ENCODE results near the gene RGL4. TPM values are rescaled to one million over a fixed set of nuclear protein-coding genes. Genes with fewer than 3 reads are reported as not detected.

The RGL4 gene
- total RNA-seq, 1 donor from 2014 or later, result not detected

- H3K4me2 ChIP-seq (ENCODE audit: low read length), result no peak overlapping the region
- no peaks in the 10 kb centered on the region for H3K27me3 Mint-ChIP-seq (ENCODE audit: low read depth, unreplicated experiment)
These were observed 6.2 kb upstream of the RGL4 start for GRCh38 chr22:23684561-23685031.

GRCh38 chr22:23685205-23685784 lies 5.5 kb upstream of the RGL4 start:
- H3K4me1 ChIP-seq (ENCODE audit: insufficient read depth, low read length), result peaks cover 5% of the 10 kb centered on the region
- peaks cover 4% of the 10 kb centered on the region for H4K20me1 ChIP-seq (ENCODE audit: insufficient read depth, low read length)
- H3K9me3 ChIP-seq (ENCODE audit: insufficient read depth, low read depth, low read length), result no peaks in the 10 kb centered on the region
- TF ChIP-seq CTCF (IDR thresholded peaks at IDR 0.05; ENCODE audit: insufficient read depth, low read depth, low read length) (no peak), EZH2 (IDR thresholded peaks at IDR 0.05; ENCODE audit: insufficient read depth, low read length) (no peak)
- DNase-seq (ENCODE audit: low read depth) (peak; percentile 9), FAIRE-seq (no peak)
- H3K9me3 Mint-ChIP-seq (ENCODE audit: unreplicated experiment), result peaks cover 3% of the 10 kb centered on the region
- no peaks in the 10 kb centered on the region for H3K27me3 ChIP-seq (ENCODE audit: insufficient read depth, low read length)
- no peak overlapping the region for H3K27ac Mint-ChIP-seq (ENCODE audit: unreplicated experiment)
- no peaks in the 10 kb centered on the region for H3K4me1 Mint-ChIP-seq (ENCODE audit: low read depth, unreplicated experiment)
- H3K27me3 Mint-ChIP-seq (ENCODE audit: low read depth, unreplicated experiment), result no peaks in the 10 kb centered on the region
- H3K4me3 Mint-ChIP-seq (ENCODE audit: unreplicated experiment), result no peak overlapping the region
- no peak overlapping the region for H2AFZ ChIP-seq (ENCODE audit: low read depth, low read length)
- no peak overlapping the region for H3K4me2 ChIP-seq (ENCODE audit: low read length)
- H3K9ac ChIP-seq (ENCODE audit: low read length), result no peak overlapping the region
- H3K36me3 ChIP-seq (ENCODE audit: insufficient read depth, low read length), result no peaks in the 10 kb centered on the region
- no peaks in the 10 kb centered on the region for H3K79me2 ChIP-seq (ENCODE audit: insufficient read depth, low read length)
- no peak overlapping the region for H3K4me3 ChIP-seq (ENCODE audit: insufficient read depth, low read depth, low read length)
- no peak overlapping the region for H3K27ac ChIP-seq (ENCODE audit: low read depth, low read length)
- peaks cover 2% of the 10 kb centered on the region for H3K36me3 Mint-ChIP-seq (ENCODE audit: low read depth, unreplicated experiment)

More at GRCh38 chr22:23684561-23685031, 6.2 kb upstream of the RGL4 start:
- no peak overlapping the region for H3K27ac Mint-ChIP-seq (ENCODE audit: unreplicated experiment)
- H3K36me3 Mint-ChIP-seq (ENCODE audit: low read depth, unreplicated experiment), result peaks cover under 1% of the 10 kb centered on the region
- H3K4me1 Mint-ChIP-seq (ENCODE audit: low read depth, unreplicated experiment), result no peaks in the 10 kb centered on the region
- DNase-seq (ENCODE audit: low read depth) (no peak), FAIRE-seq (no peak)
- H4K20me1 ChIP-seq (ENCODE audit: insufficient read depth, low read length), result peaks cover 8% of the 10 kb centered on the region
- no peaks in the 10 kb centered on the region for H3K79me2 ChIP-seq (ENCODE audit: insufficient read depth, low read length)
- no peaks in the 10 kb centered on the region for H3K36me3 ChIP-seq (ENCODE audit: insufficient read depth, low read length)
- no peak overlapping the region for H3K9ac ChIP-seq (ENCODE audit: low read length)
- H3K9me3 ChIP-seq (ENCODE audit: insufficient read depth, low read depth, low read length), result no peaks in the 10 kb centered on the region
- H3K4me1 ChIP-seq (ENCODE audit: insufficient read depth, low read length), result peaks cover 5% of the 10 kb centered on the region
- no peak for TF ChIP-seq CTCF (IDR thresholded peaks at IDR 0.05; ENCODE audit: insufficient read depth, low read depth, low read length)
- no peak for TF ChIP-seq EZH2 (IDR thresholded peaks at IDR 0.05; ENCODE audit: insufficient read depth, low read length)
- H3K27me3 ChIP-seq (ENCODE audit: insufficient read depth, low read length), result no peaks in the 10 kb centered on the region
- H3K27ac ChIP-seq (ENCODE audit: low read depth, low read length), result no peak overlapping the region
- H3K4me3 ChIP-seq (ENCODE audit: insufficient read depth, low read depth, low read length), result no peak overlapping the region
- H3K4me3 Mint-ChIP-seq (ENCODE audit: unreplicated experiment), result no peak overlapping the region
- H3K9me3 Mint-ChIP-seq (ENCODE audit: unreplicated experiment), result peaks cover 3% of the 10 kb centered on the region
- no peak overlapping the region for H2AFZ ChIP-seq (ENCODE audit: low read depth, low read length)

GRCh38 chr22:23686416-23687024 lies 4.3 kb upstream of the RGL4 start:
- Mint-ChIP-seq H3K27ac (ENCODE audit: unreplicated experiment) (no peak overlapping the region), H3K27me3 (ENCODE audit: low read depth, unreplicated experiment) (no peaks in the 10 kb centered on the region), H3K9me3 (ENCODE audit: unreplicated experiment) (peaks cover 3% of the 10 kb centered on the region), H3K36me3 (ENCODE audit: low read depth, unreplicated experiment) (peaks cover 8% of the 10 kb centered on the region), H3K4me1 (ENCODE audit: low read depth, unreplicated experiment) (no peaks in the 10 kb centered on the region), H3K4me3 (ENCODE audit: unreplicated experiment) (no peak overlapping the region)
- Histone ChIP-seq H3K36me3 (ENCODE audit: insufficient read depth, low read length) (no peaks in the 10 kb centered on the region), H4K20me1 (ENCODE audit: insufficient read depth, low read length) (peaks cover 4% of the 10 kb centered on the region), H3K9me3 (ENCODE audit: insufficient read depth, low read depth, low read length) (no peaks in the 10 kb centered on the region), H2AFZ (ENCODE audit: low read depth, low read length) (no peak overlapping the region), H3K4me3 (ENCODE audit: insufficient read depth, low read depth, low read length) (no peak overlapping the region), H3K9ac (ENCODE audit: low read length) (no peak overlapping the region), H3K79me2 (ENCODE audit: insufficient read depth, low read length) (no peaks in the 10 kb centered on the region), H3K4me1 (ENCODE audit: insufficient read depth, low read length) (peaks cover 5% of the 10 kb centered on the region), H3K4me2 (ENCODE audit: low read length) (no peak overlapping the region), H3K27ac (ENCODE audit: low read depth, low read length) (no peak overlapping the region), H3K27me3 (ENCODE audit: insufficient read depth, low read length) (no peaks in the 10 kb centered on the region)
- FAIRE-seq (no peak), DNase-seq (ENCODE audit: low read depth) (no peak)
- TF ChIP-seq CTCF (IDR thresholded peaks at IDR 0.05; ENCODE audit: insufficient read depth, low read depth, low read length) (no peak), EZH2 (IDR thresholded peaks at IDR 0.05; ENCODE audit: insufficient read depth, low read length) (no peak)

Data from astrocyte (in vitro differentiated cells and primary cell).